ENCODE results near the gene DCPS. TPM values are rescaled to one million over a fixed set of nuclear protein-coding genes. Genes with fewer than 3 reads are reported as not detected.
"Not testable (repeated sequence)": the region's sequence is repeated elsewhere in the genome, so short reads cannot be mapped to it uniquely, and the experiment has no call there.

Gene DCPS
- total RNA-seq, 1 experiment from 2014 or later: 23.8 TPM

DNA sequence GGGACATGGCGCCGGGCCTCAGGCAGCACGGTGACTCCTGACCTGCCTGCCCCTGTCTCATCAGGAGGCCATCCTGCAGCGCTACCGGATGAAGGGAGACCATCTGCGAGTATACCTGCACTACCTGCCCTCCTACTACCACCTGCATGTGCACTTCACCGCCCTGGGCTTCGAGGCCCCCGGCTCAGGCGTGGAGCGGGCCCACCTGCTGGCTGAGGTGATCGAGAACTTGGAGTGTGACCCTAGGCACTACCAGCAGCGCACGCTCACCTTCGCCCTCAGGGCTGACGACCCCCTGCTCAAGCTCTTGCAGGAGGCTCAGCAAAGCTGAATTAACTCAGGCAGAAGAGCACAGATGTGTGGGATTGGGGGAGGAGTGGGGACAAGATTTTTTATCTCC, 41.4 kb downstream of the DCPS start:
- Histone ChIP-seq H3K27me3 (ENCODE audit: insufficient read depth, low read depth) (no peaks in the 10 kb centered on the region), H3K36me3 (ENCODE audit: low read depth) (0 out of 2 replicates have a peak, but pooled peaks cover 8% of the 10 kb centered on the region), H3K27ac (peak overlapping the region; percentile 90), H3K79me2 (ENCODE audit: low read depth) (peaks cover 64% of the 10 kb centered on the region), H3K4me3 (no peak overlapping the region), H3K9me3 (ENCODE audit: insufficient read depth, low read depth) (no peaks in the 10 kb centered on the region), H3F3A (ENCODE audit: insufficient read depth, low read depth) (peaks cover 76% of the 10 kb centered on the region), H3K4me1 (replicated peaks; ENCODE audit: insufficient read depth) (peaks cover 97% of the 10 kb centered on the region), H3K9me2 (ENCODE audit: insufficient read depth) (no peaks in the 10 kb centered on the region), H2AFZ (no peak overlapping the region), H4K20me1 (ENCODE audit: insufficient read depth) (no peaks in the 10 kb centered on the region), H3K4me2 (peak overlapping the region; percentile 76)
- POLR2A ChIA-PET (ENCODE audit: unreplicated experiment): no interaction called here
- CTCF ChIA-PET: interaction anchor here (1.0 kb wide), 1 partner anchor 15 kb away, joined by 4 read pairs; no protein-coding TSS in a partner anchor
- TF ChIP-seq EZH2 (IDR thresholded peaks at IDR 0.05; ENCODE audit: low read depth): no peak
- TF ChIP-seq, protein P1, sequence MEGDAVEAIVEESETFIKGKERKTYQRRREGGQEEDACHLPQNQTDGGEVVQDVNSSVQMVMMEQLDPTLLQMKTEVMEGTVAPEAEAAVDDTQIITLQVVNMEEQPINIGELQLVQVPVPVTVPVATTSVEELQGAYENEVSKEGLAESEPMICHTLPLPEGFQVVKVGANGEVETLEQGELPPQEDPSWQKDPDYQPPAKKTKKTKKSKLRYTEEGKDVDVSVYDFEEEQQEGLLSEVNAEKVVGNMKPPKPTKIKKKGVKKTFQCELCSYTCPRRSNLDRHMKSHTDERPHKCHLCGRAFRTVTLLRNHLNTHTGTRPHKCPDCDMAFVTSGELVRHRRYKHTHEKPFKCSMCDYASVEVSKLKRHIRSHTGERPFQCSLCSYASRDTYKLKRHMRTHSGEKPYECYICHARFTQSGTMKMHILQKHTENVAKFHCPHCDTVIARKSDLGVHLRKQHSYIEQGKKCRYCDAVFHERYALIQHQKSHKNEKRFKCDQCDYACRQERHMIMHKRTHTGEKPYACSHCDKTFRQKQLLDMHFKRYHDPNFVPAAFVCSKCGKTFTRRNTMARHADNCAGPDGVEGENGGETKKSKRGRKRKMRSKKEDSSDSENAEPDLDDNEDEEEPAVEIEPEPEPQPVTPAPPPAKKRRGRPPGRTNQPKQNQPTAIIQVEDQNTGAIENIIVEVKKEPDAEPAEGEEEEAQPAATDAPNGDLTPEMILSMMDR (conservative IDR thresholded peaks at IDR 0.05): no peak
- DNase-seq: peak in 1 of 2 experiments; percentile 10
- intact Hi-C loops (cut with micrococcal nuclease; ENCODE audit: unreplicated experiment): loop anchor here (10.0 kb wide), 1 partner anchor 90 kb away; no protein-coding TSS in a partner anchor
- BruUV-seq (replicated peaks): no TSS peak

DNA sequence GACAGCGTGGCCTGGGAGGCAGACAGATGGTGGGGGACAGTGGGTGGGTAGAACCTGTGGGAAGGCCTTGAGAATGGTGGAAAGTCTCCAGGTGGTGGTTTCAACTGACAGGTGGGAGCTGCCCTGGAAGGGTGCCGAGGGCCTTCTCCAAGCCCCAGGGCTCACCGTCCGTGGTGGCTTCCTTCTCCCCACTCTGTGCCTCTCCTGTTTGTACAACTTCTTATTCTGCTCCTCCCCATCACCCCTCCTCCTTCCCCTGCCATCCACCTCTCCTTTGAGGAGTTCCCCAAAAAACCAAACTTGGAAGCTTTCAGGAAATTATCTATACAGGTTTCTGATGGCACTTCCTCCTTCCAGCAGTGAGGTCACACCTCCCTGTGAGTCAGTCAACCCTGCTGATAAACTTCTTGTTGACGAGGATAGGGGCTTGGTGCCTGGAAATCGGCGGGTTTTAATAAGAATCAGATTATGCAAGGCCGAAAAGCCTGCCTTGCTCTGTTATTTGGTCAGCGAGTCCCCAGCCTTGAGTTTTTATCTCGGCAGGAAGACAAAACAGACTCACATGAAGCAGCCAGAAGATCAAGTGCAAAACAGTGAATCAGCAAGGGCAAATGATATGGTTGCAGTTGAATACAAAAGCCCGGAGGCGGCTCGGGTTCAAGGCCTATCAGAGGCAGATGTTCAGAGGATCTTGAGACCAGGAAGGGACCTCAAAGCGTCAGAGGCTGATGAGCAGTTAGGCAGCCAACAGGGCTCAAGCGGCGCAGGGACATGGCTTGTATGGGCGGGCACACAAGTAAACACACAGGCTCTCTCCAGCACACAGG, 42.1 kb downstream of the DCPS start:
- H3K9me2 ChIP-seq (ENCODE audit: insufficient read depth): no peaks in the 10 kb centered on the region
- peak; percentile 62 to 96 for DNase-seq
- no peak for TF ChIP-seq EZH2 (IDR thresholded peaks at IDR 0.05; ENCODE audit: low read depth)
- TF ChIP-seq, protein P1 (conservative IDR thresholded peaks at IDR 0.05): no peak
- H3F3A ChIP-seq (ENCODE audit: insufficient read depth, low read depth): peaks cover 76% of the 10 kb centered on the region
- H3K4me2 ChIP-seq: peak overlapping the region; percentile 76
- intact Hi-C loops (cut with micrococcal nuclease; ENCODE audit: unreplicated experiment): loop anchor here (10.0 kb wide), 1 partner anchor 89 kb away; no protein-coding TSS in a partner anchor
- H3K9me3 ChIP-seq (ENCODE audit: insufficient read depth, low read depth): no peaks in the 10 kb centered on the region
- peaks cover 97% of the 10 kb centered on the region for H3K4me1 ChIP-seq (replicated peaks; ENCODE audit: insufficient read depth)
- ChIA-PET CTCF (no interaction called here), POLR2A (ENCODE audit: unreplicated experiment) (no interaction called here)
- 0 out of 2 replicates have a peak, but pooled peaks cover 6% of the 10 kb centered on the region for H3K36me3 ChIP-seq (ENCODE audit: low read depth)
- peak overlapping the region; percentile 90 for H3K27ac ChIP-seq
- no peaks in the 10 kb centered on the region for H3K27me3 ChIP-seq (ENCODE audit: insufficient read depth, low read depth)
- BruUV-seq (replicated peaks): no TSS peak
- H4K20me1 ChIP-seq (ENCODE audit: insufficient read depth): no peaks in the 10 kb centered on the region
- H2AFZ ChIP-seq: no peak overlapping the region
- H3K4me3 ChIP-seq: peak overlapping the region; percentile 27; the same call in 1 of the 2 replicates
- peaks cover 68% of the 10 kb centered on the region for H3K79me2 ChIP-seq (ENCODE audit: low read depth)

DNA sequence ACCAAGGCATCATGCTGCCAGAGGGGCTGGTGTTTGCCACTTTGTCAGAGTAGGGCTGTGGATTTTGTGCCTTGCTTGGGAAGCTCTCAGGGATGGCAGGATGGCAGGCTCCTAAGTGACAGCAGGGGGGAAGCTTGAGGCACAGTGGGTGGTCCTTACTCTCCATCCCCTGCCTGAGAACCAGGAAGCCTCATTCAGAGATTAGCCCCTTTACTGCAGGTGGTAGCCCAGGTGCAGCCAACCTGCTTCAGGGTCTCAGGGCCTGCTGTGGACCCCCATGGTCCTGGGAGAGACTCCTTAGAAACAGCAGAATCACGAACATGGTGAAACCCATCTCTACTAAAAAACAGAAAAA, 42.7 kb downstream of the DCPS start:
- peak overlapping the region; percentile 76 for H3K4me2 ChIP-seq
- no peaks in the 10 kb centered on the region for H3K9me3 ChIP-seq (ENCODE audit: insufficient read depth, low read depth)
- H3K9me2 ChIP-seq (ENCODE audit: insufficient read depth): no peaks in the 10 kb centered on the region
- H3K27me3 ChIP-seq (ENCODE audit: insufficient read depth, low read depth): no peaks in the 10 kb centered on the region
- peaks cover under 1% of the 10 kb centered on the region; the same call in 1 of the 2 replicates for H3K36me3 ChIP-seq (ENCODE audit: low read depth)
- H2AFZ ChIP-seq: no peak overlapping the region
- peaks cover 97% of the 10 kb centered on the region for H3K4me1 ChIP-seq (replicated peaks; ENCODE audit: insufficient read depth)
- TF ChIP-seq EZH2 (IDR thresholded peaks at IDR 0.05; ENCODE audit: low read depth): no peak
- TF ChIP-seq, protein P1 (conservative IDR thresholded peaks at IDR 0.05): no peak
- H3K79me2 ChIP-seq (ENCODE audit: low read depth): peaks cover 68% of the 10 kb centered on the region
- ChIA-PET POLR2A (ENCODE audit: unreplicated experiment) (interaction anchor here (0.6 kb wide), 3 partner anchors 14 to 36 kb away, joined by 4 to 12 read pairs (median 6); no protein-coding TSS in a partner anchor), CTCF (interaction anchor here (0.6 kb wide), 1 partner anchor 642 kb away, joined by 4 read pairs; no protein-coding TSS in a partner anchor)
- TSS peak; percentile 12 for BruUV-seq (replicated peaks)
- intact Hi-C loops (cut with micrococcal nuclease; ENCODE audit: unreplicated experiment): loop anchor here (10.0 kb wide), 1 partner anchor 88 kb away; no protein-coding TSS in a partner anchor
- H4K20me1 ChIP-seq (ENCODE audit: insufficient read depth): no peaks in the 10 kb centered on the region
- peak in 1 of 2 experiments; percentile 29 for DNase-seq
- H3F3A ChIP-seq (ENCODE audit: insufficient read depth, low read depth): peaks cover 72% of the 10 kb centered on the region
- peak overlapping the region; percentile 27; the same call in 1 of the 2 replicates for H3K4me3 ChIP-seq
- H3K27ac ChIP-seq: peak overlapping the region; percentile 90

GRCh38 chr11:126346946-126347345, 43.1 kb downstream of the DCPS start:
- DNase-seq: peak in 1 of 2 experiments; percentile 65
- BruUV-seq (replicated peaks); H3K27me3 ChIP-seq (ENCODE audit: insufficient read depth, low read depth); H3K9me3 ChIP-seq (ENCODE audit: insufficient read depth, low read depth); H3K9me2 ChIP-seq (ENCODE audit: insufficient read depth); H2AFZ ChIP-seq; H4K20me1 ChIP-seq (ENCODE audit: insufficient read depth); H3K36me3 ChIP-seq (ENCODE audit: low read depth): not testable (repeated sequence)
- intact Hi-C loops (cut with micrococcal nuclease; ENCODE audit: unreplicated experiment): loop anchor here (10.0 kb wide), 1 partner anchor 88 kb away; no protein-coding TSS in a partner anchor
- peaks cover 97% of the 10 kb centered on the region for H3K4me1 ChIP-seq (replicated peaks; ENCODE audit: insufficient read depth)
- H3K27ac ChIP-seq: peak overlapping the region; percentile 90
- H3K4me3 ChIP-seq: peak overlapping the region; percentile 27; the same call in 1 of the 2 replicates
- peaks cover 69% of the 10 kb centered on the region for H3F3A ChIP-seq (ENCODE audit: insufficient read depth, low read depth)
- peaks cover 71% of the 10 kb centered on the region for H3K79me2 ChIP-seq (ENCODE audit: low read depth)
- ChIA-PET CTCF (interaction anchor here (0.6 kb wide), 1 partner anchor 642 kb away, joined by 4 read pairs; no protein-coding TSS in a partner anchor), POLR2A (ENCODE audit: unreplicated experiment) (interaction anchor here (0.6 kb wide), 4 partner anchors 14 to 57 kb away, joined by 4 to 12 read pairs (median 6); no protein-coding TSS in a partner anchor)
- H3K4me2 ChIP-seq: peak overlapping the region; percentile 76
